HT1080 (cell line): ENCODE data around the gene CNGB1. TPM values are rescaled to one million over a fixed set of nuclear protein-coding genes. Genes with fewer than 3 reads are reported as not detected.
"Not testable (repeated sequence)": the region's sequence is repeated elsewhere in the genome, so short reads cannot be mapped to it uniquely, and the experiment has no call there.

Source experiments
- DNase-seq: peaks from one replicate; pipeline ENCODE4 v3.0.0-alpha.2; 2015; ENCODE audit warnings: low read depth
- total RNA-seq: library from RNA; depleted of rRNA; stranded (reverse); fragments of >200 nt; shearing (Covaris generic); gene quantifications from 2 replicates; pipeline ENCODE4 v1.2.3, GENCODE V29; 2014

CNGB1 gene
- total RNA-seq, 1 experiment from 2014 or later, result 0.32 TPM

- DNase-seq, result peak; percentile 17
Observed at GRCh38 chr16:57865746-57866528, 105.0 kb downstream of the CNGB1 start.

GRCh38 chr16:57863434-57864160, 107.3 kb downstream of the CNGB1 start:
- DNase-seq, result peak; percentile 69

- DNase-seq, result no peak
Observed at GRCh38 chr16:57862698-57863433, 108.1 kb downstream of the CNGB1 start.

GRCh38 chr16:57859331-57859730, 111.6 kb downstream of the CNGB1 start:
- DNase-seq, result peak; percentile 77

- DNase-seq, result no peak
Observed at GRCh38 chr16:57858635-57859034, 112.3 kb downstream of the CNGB1 start.

- DNase-seq, result not testable (repeated sequence)
Observed at GRCh38 chr16:57857991-57858390, 112.9 kb downstream of the CNGB1 start.

GRCh38 chr16:57855188-57855587, 115.7 kb downstream of the CNGB1 start:
- DNase-seq, result no peak

GRCh38 chr16:57852189-57852588, 118.7 kb downstream of the CNGB1 start:
- no peak for DNase-seq

GRCh38 chr16:57848181-57848580, 122.7 kb downstream of the CNGB1 start:
- no peak for DNase-seq

GRCh38 chr16:57846931-57847330, 124.0 kb downstream of the CNGB1 start:
- DNase-seq, result not testable (repeated sequence)

- no peak for DNase-seq
Observed at GRCh38 chr16:57846078-57846697, 124.7 kb downstream of the CNGB1 start.

GRCh38 chr16:57845115-57845514, 125.8 kb downstream of the CNGB1 start:
- no peak for DNase-seq

GRCh38 chr16:57844416-57845030, 126.4 kb downstream of the CNGB1 start:
- no peak for DNase-seq

- no peak for DNase-seq
Observed at GRCh38 chr16:57843400-57843799, 127.5 kb downstream of the CNGB1 start.

GRCh38 chr16:57842601-57843000, 128.3 kb downstream of the CNGB1 start:
- DNase-seq, result no peak

GRCh38 chr16:57840833-57841232, 130.1 kb downstream of the CNGB1 start:
- DNase-seq, result no peak

- no peak for DNase-seq
Observed at GRCh38 chr16:57838161-57838560, 132.8 kb downstream of the CNGB1 start.

GRCh38 chr16:57837305-57838125, 133.4 kb downstream of the CNGB1 start:
- DNase-seq, result no peak

GRCh38 chr16:57835439-57835838, 135.5 kb downstream of the CNGB1 start:
- peak; percentile 74 for DNase-seq

- peak; percentile 63 for DNase-seq
Observed at GRCh38 chr16:57834936-57835335, 136.0 kb downstream of the CNGB1 start.
